Erythroblast (primary cell): ENCODE results near the gene SLC38A8.

ENCODE experiments used
- GATA1 ChIP-seq: IDR thresholded peaks from 2 replicates; pipeline ENCODE4 v1.6.1; 2011; ENCODE audit warnings: low read depth, mild to moderate bottlenecking, control low read depth, low read length, moderate library complexity
- POLR2A ChIP-seq: IDR thresholded peaks from 2 replicates; pipeline ENCODE4 v1.6.1; 2011; ENCODE audit warnings: mild to moderate bottlenecking, low read length

DNA sequence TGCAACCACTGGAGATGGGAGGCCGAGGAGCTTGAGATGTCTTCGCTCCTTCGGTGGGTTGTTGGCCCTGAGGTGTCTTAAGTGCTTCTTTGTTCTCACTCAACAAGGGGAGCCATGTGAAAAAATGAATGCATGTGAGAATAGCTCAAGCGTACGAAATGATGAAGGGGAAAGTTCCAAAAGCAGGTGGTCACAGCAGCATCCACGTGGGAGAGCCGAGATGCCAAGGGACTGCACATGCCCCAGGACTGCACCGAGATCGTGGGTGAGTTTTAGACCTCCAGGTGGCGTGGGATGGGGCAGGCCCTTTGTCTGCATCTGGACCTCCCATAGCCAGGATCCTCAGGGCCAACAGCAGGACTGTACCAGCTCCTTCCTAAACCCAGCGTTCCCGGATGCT, 8.1 kb downstream of the SLC38A8 start:
- TF ChIP-seq POLR2A, result no peak
- no peak for TF ChIP-seq GATA1
